Daoy (cell line): ENCODE data around the gene ZIC5. TPM values are rescaled to one million over a fixed set of nuclear protein-coding genes. Genes with fewer than 3 reads are reported as not detected.

ENCODE experiments used
- DNase-seq: peaks from one replicate; pipeline ENCODE4 v3.0.0-alpha.2; 2015; ENCODE audit warnings: low read depth
- total RNA-seq: library from RNA; depleted of rRNA; stranded (reverse); fragments of >200 nt; shearing (Covaris generic); gene quantifications from 2 replicates; pipeline ENCODE4 v1.2.3, GENCODE V29; 2014

ZIC5 gene
- total RNA-seq, 1 experiment from 2014 or later, result 2.5 TPM

DNA sequence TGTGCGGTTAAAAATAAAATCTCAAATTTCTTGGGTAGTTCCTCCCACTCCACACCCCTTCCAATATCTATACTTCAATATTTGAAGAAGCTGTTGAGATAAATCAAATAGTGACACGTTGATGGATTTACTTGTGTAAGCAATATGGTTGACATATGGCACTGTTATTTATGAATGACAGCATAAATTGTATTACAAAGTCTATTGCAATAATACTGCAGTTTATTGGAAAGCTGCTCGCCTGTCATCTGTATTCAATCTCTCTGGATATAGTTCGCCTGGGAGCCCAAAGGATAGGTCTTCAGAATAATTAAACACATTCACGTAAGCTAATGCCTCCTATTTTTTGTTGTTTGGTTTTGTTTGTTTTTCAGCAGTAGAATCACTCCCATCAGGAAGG is 5.0 kb upstream of the ZIC5 start:
- no peak for DNase-seq

- no peak for DNase-seq
Measured at GRCh38 chr13:99975626-99976025, 4.1 kb upstream of the ZIC5 start.

- no peak for DNase-seq
Measured at GRCh38 chr13:99974939-99975561, 3.5 kb upstream of the ZIC5 start.

DNA sequence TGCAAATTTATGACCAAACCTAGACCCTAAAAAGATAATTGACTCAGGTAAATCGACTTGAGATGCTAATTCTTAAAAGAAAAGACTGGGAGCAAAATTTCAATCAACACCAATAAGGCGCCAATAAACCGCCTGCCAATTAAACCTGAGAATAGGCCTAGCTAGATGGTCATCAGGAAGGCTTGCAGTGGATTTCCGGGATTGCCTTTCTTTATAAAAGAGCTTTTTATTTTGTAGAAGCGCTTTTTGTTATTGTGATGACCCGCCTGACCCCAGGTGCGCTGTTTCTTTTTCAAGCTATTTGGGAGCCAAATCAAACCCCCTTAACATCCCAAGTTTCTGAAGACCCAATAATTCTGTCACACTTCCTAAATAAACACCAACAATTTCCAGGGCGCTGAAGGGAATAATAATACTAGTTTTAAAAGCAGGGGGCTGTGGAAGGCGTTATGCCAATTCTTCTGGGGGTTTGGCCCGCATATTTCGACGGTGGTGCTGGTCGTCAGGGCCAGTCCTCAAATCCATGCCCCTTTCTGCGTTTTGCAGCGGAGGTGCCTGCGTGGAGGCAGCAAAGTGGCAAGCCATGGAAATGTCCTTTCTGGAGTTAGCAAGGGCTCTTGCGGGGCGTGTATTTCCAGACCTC is 2.9 kb upstream of the ZIC5 start:
- no peak for DNase-seq

GRCh38 chr13:99973808-99974185 is 2.2 kb upstream of the ZIC5 start:
- no peak for DNase-seq

GRCh38 chr13:99973163-99973807 is 1.7 kb upstream of the ZIC5 start:
- DNase-seq, result no peak

- DNase-seq, result no peak
Measured at GRCh38 chr13:99972190-99972731, 694 bp upstream of the ZIC5 start.

DNA sequence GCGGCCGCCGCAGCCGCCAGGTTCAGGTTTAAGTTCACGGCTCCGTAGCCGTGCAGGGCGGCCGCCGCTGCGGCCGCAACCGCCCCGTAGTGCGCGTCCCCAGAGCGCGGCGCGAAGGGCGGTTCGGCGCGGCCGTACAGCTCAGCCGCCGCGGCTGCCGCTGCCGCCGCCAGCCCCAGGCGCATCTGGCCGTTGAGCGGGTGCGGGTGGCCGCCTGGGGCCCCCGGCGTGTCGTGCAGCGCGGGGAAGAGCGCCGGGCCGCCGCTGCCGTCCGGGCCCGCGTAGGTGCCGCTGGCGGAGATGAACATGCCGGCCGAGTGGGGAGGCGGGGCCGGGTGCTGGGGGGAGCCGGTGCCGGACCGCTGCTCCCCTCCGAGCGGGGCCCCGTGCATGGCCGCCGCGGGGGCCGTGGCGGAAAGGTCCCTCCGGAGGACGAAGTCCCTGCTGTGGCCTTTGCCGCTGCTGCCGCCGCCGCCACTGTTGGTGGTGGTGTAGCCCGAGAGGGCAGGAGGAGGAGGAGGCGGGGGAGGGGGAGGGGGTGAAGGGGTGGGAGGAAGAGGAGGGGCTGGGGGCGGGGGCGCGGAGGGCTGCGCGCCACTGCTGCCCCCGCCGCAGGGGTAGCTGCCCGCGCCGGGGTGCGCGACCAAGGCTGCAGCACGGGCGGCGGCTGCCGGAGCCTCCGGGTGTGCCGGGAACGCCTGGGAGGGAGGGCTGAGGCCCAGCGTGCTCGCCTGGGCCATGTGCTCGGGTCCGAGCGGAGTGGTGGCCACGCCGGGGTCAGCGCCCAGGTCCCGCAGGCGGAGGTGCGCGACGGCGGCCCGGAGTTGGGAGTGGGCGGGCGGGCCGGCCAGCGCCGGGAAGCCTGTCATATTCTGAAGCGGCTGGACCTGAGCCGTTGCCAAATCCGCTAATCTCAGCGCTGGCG is 654 bp downstream of the ZIC5 start:
- DNase-seq, result peak; percentile 55

DNA sequence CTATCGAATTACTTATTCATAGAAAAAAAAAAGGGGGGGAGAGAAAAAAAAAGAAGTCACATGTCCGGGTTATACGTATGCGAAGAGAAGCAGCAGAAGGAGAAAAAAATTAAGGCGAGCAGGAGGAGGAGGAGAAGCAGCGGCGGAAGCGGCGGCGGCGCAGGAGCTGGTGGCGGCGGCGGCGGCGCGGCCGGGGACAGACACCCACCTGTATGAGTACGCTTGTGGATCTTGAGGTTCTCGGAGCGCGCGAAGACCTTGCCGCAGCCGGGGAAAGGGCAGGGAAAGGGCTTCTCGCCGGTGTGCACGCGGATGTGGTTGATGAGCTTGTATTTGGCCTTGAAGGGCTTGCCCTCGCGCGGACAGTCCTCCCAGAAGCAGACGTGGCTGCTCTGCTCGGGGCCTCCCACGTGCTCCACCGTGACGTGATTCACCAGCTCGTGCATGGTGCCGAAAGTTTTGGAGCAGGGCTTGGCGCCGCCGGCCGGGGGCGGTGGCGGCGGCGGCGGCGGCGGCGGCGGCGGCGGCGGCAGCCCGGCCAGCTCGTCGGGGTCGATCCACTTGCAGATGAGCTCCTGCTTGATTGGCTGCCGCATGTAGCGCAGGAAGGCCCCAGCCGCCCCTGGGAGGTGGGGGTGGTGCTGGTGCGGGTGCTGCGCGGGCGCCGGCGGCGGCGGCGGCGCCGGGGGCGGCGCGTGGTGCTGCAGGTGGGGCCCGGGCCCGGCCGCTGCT is 1.5 kb downstream of the ZIC5 start:
- DNase-seq, result peak; percentile 83

- no peak for DNase-seq
Measured at GRCh38 chr13:99969453-99969918, 2.1 kb downstream of the ZIC5 start.

GRCh38 chr13:99968521-99969452 is 2.8 kb downstream of the ZIC5 start:
- DNase-seq, result peak; percentile 58

GRCh38 chr13:99967869-99968520 is 3.6 kb downstream of the ZIC5 start:
- no peak for DNase-seq

DNA sequence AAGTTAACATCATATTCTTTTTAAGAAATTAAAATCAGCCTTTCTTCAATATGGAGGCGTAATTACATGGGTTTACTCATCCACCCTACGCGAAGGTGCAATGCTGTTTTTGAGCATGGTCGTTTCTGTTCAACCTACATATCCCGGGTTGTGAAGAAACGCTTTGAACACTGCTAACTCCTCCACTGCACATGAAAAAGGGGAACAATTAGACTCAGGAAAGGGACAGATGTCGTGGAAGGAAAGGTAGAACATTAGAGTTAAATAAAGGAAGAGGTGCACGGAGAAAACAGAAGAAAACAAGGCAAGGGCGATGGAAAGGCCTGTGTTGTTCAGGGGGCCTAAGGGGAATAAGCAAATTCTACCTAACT is 4.1 kb downstream of the ZIC5 start:
- DNase-seq, result no peak

GRCh38 chr13:99966064-99966805 is 5.3 kb downstream of the ZIC5 start:
- DNase-seq, result no peak

DNA sequence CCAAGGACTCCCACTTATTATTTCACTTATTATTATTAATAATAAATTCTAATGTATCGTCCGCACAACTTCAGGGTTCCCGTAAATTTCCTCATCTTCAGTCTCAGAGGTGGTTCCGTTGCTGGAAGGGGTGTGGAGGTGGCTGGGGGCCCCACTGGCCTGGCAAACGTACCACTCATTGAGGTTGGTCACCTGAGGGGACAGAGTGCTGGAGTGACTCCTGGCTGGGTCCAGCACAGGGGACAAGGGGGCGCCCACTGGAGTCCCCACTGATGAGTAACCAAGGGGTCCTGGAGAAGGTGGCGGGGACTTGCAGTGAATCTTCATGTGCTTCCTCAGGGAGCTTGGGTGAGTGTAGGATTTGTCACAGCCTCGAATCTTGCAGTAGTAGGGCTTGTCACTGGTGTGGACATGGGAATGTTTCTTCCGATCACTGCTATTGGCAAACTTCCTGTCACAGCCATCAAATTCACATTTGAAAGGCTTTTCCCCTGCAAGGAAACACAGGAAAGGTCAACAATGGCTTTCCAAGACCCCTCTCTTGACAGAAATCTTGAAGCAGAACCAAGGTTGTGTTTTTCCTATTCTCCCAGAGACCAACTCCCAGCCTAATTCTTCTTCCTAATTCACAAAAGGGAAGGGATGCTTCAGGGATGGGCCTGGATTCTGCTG is 6.1 kb downstream of the ZIC5 start:
- no peak for DNase-seq

GRCh38 chr13:99963816-99964339 is 7.7 kb downstream of the ZIC5 start:
- DNase-seq, result no peak

GRCh38 chr13:99962242-99962641 is 9.3 kb downstream of the ZIC5 start:
- no peak for DNase-seq

DNA sequence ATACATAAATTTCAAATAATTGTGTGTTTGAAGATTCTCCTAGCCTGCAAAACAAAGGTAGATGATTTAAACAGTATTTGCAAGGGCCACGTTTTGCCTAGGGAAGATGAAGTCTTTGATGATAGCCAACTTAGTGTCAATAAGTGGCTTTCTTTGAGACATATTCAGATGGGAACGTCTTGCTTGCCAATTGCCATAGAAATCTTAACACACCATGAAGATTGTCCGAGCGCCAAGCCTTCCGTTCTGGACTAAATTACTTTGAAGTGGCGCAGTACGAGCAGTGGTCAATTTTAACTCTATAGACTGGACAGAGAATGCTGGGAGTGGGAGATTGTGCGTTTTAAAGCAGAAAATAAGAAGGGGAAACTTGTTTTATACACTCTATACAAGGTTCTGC is 9.9 kb downstream of the ZIC5 start:
- no peak for DNase-seq
